Measurements from ENCODE around the gene EXOC4.

DNA sequence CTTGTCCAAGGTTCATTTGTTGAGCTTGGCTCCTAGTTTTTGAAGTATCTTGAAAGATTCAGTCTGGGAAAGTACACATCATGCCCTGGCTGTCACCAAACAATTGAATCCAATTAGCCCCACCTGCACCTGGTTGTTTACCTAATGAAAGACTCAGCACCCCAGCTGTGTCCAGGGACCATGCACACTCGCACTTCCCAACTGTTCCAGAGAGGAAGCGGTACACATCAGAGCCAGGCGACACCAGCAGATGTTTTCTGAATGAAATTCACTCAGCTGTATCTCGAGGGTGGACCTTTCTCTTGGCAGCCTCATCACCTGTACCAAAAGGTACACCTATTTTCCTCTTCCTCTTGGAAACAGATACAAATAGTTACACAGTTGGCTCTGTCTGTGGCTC, 657.9 kb downstream of the EXOC4 start:
- no peak for TF ChIP-seq EZH2 (IDR thresholded peaks at IDR 0.05)
- no peak for TF ChIP-seq POLR2AphosphoS5 (IDR thresholded peaks at IDR 0.05; ENCODE audit: borderline replicate concordance, low read depth, low read length)
- no peak for TF ChIP-seq FOXP2 (optimal IDR thresholded peaks at IDR 0.05; ENCODE audit: control extremely low read depth, extremely low read length, insufficient read depth)

Measured in SK-N-MC (cell line).